Neural cell (in vitro differentiated cells): ENCODE data around the gene MTLN.
A peak's percentile ranks its signal among the peaks of the same experiment; 100 is the strongest.

Source experiments
- EP300 ChIP-seq: fragments of 450-650 bp; conservative IDR thresholded peaks from 2 replicates; pipeline ENCODE4 v1.6.1; 2014; ENCODE audit warnings: antibody characterized with exemption, mild to moderate bottlenecking, moderate library complexity; ENCODE audit not compliant: poor library complexity, severe bottlenecking
- EZH2 ChIP-seq: fragments of 200-600, 300-800 bp; shearing (Covaris generic), sonication (generic); IDR thresholded peaks from 2 replicates; pipeline ENCODE4 v1.6.1; 2014; ENCODE audit warnings: antibody characterized with exemption, low read length, borderline replicate concordance, mild to moderate bottlenecking; ENCODE audit not compliant: insufficient read depth, poor library complexity, severe bottlenecking
- POLR2AphosphoS5 ChIP-seq: IDR thresholded peaks from 2 replicates; pipeline ENCODE4 v1.6.1; 2012
- RAD21 ChIP-seq: fragments of 450-650 bp; conservative IDR thresholded peaks from 2 replicates; pipeline ENCODE4 v1.6.1; 2014; ENCODE audit warnings: antibody characterized with exemption, mild to moderate bottlenecking, moderate library complexity
- SMC3 ChIP-seq: fragments of 450-650 bp; conservative IDR thresholded peaks from 2 replicates; pipeline ENCODE4 v1.6.1; 2014; ENCODE audit warnings: antibody characterized with exemption, mild to moderate bottlenecking, moderate library complexity; ENCODE audit not compliant: poor library complexity
- TAF1 ChIP-seq: IDR thresholded peaks from 2 replicates; pipeline ENCODE4 v1.6.1; 2012; ENCODE audit warnings: low read depth
- TF ChIP-seq, protein P1 (sequence below): fragments of 450-650 bp; IDR thresholded peaks from 2 replicates; pipeline ENCODE4 v1.5.1; 2014; ENCODE audit warnings: antibody characterized with exemption, mild to moderate bottlenecking, moderate library complexity; ENCODE audit not compliant: poor library complexity, severe bottlenecking
- TF ChIP-seq, protein P2 (sequence below): IDR thresholded peaks from 2 replicates; pipeline ENCODE4 v1.6.1; 2012; ENCODE audit warnings: borderline replicate concordance

DNA sequence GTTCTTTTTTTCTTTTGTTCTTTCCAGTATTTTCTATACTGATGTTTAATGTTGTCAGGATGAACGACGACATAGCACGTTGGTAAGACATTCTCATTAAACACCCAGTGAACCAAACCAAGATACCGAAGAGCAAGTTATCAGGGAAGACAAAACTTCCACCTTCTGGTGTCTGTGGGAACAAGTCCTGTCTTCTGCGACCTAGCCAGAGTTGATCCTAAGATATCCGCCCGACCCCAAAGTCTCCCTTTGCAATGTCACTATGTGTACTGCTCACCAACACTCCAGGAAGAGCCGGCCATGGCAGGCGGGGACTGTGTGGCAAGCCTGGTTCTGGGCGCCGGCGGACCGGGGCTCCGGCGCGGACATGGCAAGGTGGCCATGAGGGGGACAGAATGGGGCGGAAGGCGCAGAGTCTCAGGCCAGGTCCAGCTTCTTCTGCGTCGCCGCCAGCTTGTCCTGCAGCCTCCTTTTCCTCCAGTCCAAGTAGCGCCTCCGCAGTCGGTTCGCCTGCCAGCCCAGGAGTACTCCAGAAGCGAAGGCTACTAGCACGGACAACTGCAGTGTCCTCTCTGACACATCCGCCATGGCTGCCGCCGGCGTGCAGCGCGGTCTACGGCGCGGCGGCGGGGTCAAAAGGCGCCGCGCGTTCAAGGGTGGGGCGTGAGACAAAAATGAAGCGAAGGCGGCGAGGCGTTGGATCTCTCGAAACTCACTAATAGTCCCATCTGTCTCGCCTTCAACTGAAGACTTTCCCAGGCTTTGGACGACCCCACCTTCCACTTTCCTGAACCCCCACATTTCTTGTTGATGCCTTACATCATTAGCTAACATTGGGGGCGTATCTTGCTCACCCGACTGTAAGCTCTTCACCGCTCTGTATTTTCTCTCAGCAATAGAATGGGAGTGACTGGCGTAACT, at the start of gene MTLN:
- TF ChIP-seq POLR2AphosphoS5 (peak; percentile 92), RAD21 (no peak), TAF1 (peak; percentile 71), EZH2 (no peak), EP300 (peak; percentile 62), SMC3 (no peak)
- TF ChIP-seq, protein P1, sequence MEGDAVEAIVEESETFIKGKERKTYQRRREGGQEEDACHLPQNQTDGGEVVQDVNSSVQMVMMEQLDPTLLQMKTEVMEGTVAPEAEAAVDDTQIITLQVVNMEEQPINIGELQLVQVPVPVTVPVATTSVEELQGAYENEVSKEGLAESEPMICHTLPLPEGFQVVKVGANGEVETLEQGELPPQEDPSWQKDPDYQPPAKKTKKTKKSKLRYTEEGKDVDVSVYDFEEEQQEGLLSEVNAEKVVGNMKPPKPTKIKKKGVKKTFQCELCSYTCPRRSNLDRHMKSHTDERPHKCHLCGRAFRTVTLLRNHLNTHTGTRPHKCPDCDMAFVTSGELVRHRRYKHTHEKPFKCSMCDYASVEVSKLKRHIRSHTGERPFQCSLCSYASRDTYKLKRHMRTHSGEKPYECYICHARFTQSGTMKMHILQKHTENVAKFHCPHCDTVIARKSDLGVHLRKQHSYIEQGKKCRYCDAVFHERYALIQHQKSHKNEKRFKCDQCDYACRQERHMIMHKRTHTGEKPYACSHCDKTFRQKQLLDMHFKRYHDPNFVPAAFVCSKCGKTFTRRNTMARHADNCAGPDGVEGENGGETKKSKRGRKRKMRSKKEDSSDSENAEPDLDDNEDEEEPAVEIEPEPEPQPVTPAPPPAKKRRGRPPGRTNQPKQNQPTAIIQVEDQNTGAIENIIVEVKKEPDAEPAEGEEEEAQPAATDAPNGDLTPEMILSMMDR = no peak
- TF ChIP-seq, protein P2, sequence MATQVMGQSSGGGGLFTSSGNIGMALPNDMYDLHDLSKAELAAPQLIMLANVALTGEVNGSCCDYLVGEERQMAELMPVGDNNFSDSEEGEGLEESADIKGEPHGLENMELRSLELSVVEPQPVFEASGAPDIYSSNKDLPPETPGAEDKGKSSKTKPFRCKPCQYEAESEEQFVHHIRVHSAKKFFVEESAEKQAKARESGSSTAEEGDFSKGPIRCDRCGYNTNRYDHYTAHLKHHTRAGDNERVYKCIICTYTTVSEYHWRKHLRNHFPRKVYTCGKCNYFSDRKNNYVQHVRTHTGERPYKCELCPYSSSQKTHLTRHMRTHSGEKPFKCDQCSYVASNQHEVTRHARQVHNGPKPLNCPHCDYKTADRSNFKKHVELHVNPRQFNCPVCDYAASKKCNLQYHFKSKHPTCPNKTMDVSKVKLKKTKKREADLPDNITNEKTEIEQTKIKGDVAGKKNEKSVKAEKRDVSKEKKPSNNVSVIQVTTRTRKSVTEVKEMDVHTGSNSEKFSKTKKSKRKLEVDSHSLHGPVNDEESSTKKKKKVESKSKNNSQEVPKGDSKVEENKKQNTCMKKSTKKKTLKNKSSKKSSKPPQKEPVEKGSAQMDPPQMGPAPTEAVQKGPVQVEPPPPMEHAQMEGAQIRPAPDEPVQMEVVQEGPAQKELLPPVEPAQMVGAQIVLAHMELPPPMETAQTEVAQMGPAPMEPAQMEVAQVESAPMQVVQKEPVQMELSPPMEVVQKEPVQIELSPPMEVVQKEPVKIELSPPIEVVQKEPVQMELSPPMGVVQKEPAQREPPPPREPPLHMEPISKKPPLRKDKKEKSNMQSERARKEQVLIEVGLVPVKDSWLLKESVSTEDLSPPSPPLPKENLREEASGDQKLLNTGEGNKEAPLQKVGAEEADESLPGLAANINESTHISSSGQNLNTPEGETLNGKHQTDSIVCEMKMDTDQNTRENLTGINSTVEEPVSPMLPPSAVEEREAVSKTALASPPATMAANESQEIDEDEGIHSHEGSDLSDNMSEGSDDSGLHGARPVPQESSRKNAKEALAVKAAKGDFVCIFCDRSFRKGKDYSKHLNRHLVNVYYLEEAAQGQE = no peak
